Thyroid gland (tissue), 4 donors: ENCODE measurements around the gene CAMTA1.

Experiments used
- CTCF ChIP-seq, 6 experiments: fragments of 200-600 bp in 3 of 6; fragments of 450-650 bp in 3 of 6; sonication (generic) in 3 of 6; IDR thresholded peaks; one replicate each; pipeline ENCODE4 v1.5.1; 2016 to 2019; ENCODE audit warnings: antibody characterized with exemption in 6 of 6, mild to moderate bottlenecking in 2 of 6, inconsistent platforms in 1 of 6, moderate library complexity in 1 of 6
- POLR2A ChIP-seq, 2 donors: fragments of 450-650 bp; IDR thresholded peaks; one replicate each; pipeline ENCODE4 v1.6.1; 2017; ENCODE audit warnings: antibody characterized with exemption in 2 of 2, mild to moderate bottlenecking in 2 of 2, moderate library complexity in 1 of 2

- no peak for TF ChIP-seq CTCF (IDR thresholded peaks at IDR 0.05)
- TF ChIP-seq POLR2A (IDR thresholded peaks at IDR 0.05), result no peak
Measured at GRCh38 chr1:7149080-7149838, 364.0 kb downstream of the CAMTA1 start.
